Keratinocyte (primary cell): ENCODE results near the gene PPARA.

Experiments used
- EZH2 ChIP-seq: IDR thresholded peaks from one replicate; pipeline ENCODE4 v1.6.1; 2012; ENCODE audit warnings: inconsistent platforms, mild to moderate bottlenecking, low read length, moderate library complexity
- TF ChIP-seq, protein P1 (sequence below), 3 experiments: IDR thresholded peaks in 1 of 3; conservative IDR thresholded peaks in 1 of 3; optimal IDR thresholded peaks in 1 of 3; 2 replicates in 2 of 3; 3 replicates in 1 of 3; pipeline versions ENCODE3 to v1.5.1; 2011; ENCODE audit warnings: low read length in 3 of 3, mild to moderate bottlenecking in 3 of 3, moderate library complexity in 2 of 3, control low read depth in 1 of 3, inconsistent platforms in 1 of 3; ENCODE audit not compliant: insufficient read depth in 2 of 3; ENCODE audit errors: extremely low read depth in 1 of 3

DNA sequence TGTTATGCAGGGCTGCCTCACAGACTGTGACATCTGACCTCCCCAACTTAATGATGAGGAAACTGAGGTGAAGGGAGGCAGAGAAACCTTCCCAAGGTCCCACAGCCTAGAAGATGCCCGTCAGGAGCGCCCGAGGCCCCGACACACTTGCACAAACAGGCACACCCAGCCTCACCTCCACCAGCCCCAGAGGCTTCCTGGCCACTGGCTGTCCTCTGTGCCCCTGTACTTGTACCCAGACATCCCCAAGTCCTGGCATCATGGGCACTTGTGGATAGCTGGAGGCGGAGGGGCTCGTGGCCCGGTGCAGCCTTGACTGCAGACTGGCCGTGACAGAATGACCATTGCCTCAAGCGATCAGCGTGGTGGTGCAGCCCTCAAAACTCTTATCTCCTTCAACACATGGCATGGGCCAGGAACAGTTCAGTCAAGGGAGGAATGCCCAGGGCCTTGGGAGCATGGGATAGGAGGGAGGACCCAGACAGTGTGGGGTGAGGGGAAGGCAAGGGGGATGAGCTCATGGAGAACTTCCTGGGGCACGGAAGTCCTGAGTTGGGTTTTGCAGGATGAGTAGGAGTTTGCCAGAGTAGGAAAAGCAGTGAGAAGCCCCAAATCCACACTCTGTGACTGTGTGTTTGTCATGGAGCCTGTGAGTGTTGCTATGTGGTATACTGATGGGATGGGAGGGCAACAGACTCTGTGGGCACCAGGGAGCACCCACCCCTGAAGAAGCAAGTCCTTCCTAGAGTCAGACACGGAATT lies 25.8 kb upstream of the PPARA start:
- TF ChIP-seq, protein P1, sequence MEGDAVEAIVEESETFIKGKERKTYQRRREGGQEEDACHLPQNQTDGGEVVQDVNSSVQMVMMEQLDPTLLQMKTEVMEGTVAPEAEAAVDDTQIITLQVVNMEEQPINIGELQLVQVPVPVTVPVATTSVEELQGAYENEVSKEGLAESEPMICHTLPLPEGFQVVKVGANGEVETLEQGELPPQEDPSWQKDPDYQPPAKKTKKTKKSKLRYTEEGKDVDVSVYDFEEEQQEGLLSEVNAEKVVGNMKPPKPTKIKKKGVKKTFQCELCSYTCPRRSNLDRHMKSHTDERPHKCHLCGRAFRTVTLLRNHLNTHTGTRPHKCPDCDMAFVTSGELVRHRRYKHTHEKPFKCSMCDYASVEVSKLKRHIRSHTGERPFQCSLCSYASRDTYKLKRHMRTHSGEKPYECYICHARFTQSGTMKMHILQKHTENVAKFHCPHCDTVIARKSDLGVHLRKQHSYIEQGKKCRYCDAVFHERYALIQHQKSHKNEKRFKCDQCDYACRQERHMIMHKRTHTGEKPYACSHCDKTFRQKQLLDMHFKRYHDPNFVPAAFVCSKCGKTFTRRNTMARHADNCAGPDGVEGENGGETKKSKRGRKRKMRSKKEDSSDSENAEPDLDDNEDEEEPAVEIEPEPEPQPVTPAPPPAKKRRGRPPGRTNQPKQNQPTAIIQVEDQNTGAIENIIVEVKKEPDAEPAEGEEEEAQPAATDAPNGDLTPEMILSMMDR (optimal IDR thresholded peaks at IDR 0.05 in 1 of 3, IDR thresholded peaks at IDR 0.05 in 1 of 3, conservative IDR thresholded peaks at IDR 0.05 in 1 of 3; ENCODE audit: extremely low read depth in 1 of 3, insufficient read depth in 2 of 3, low read length in 3 of 3): no peak
- TF ChIP-seq EZH2: no peak
